ENCODE data around the gene CLASP2. TPM values are rescaled to one million over a fixed set of nuclear protein-coding genes. Genes with fewer than 3 reads are reported as not detected.
"Not testable (repeated sequence)": the region's sequence is repeated elsewhere in the genome, so short reads cannot be mapped to it uniquely, and the experiment has no call there.

The CLASP2 gene
- total RNA-seq, 1 donor from 2014 or later: 65.8 TPM

- Mint-ChIP-seq H3K27me3 (no peaks in the 10 kb centered on the region), H3K27ac (no peak overlapping the region), H3K9me3 (peaks cover 6% of the 10 kb centered on the region), H3K4me1 (no peaks in the 10 kb centered on the region), H3K36me3 (ENCODE audit: low read depth) (no peaks in the 10 kb centered on the region), H3K4me3 (no peak overlapping the region)
- no peak for DNase-seq
- intact Hi-C loops (cut with micrococcal nuclease): no loop called here
These were observed 257.0 kb downstream of the CLASP2 start for GRCh38 chr3:33461097-33461496.

- H3K36me3 Mint-ChIP-seq (ENCODE audit: low read depth); H3K27ac Mint-ChIP-seq; H3K4me3 Mint-ChIP-seq; H3K9me3 Mint-ChIP-seq; DNase-seq; intact Hi-C loops (cut with micrococcal nuclease); H3K27me3 Mint-ChIP-seq; H3K4me1 Mint-ChIP-seq: not testable (repeated sequence)
These were observed 258.5 kb downstream of the CLASP2 start for GRCh38 chr3:33459577-33459976.

GRCh38 chr3:33458446-33458845 is 259.6 kb downstream of the CLASP2 start:
- Mint-ChIP-seq H3K4me3 (no peak overlapping the region), H3K4me1 (peaks cover 2% of the 10 kb centered on the region), H3K36me3 (ENCODE audit: low read depth) (peaks cover 6% of the 10 kb centered on the region), H3K27ac (no peak overlapping the region), H3K27me3 (no peaks in the 10 kb centered on the region), H3K9me3 (peaks cover 11% of the 10 kb centered on the region)
- DNase-seq: no peak
- intact Hi-C loops (cut with micrococcal nuclease): no loop called here

GRCh38 chr3:33456756-33457155 is 261.3 kb downstream of the CLASP2 start:
- Mint-ChIP-seq H3K36me3 (ENCODE audit: low read depth) (peaks cover 6% of the 10 kb centered on the region), H3K27me3 (no peaks in the 10 kb centered on the region), H3K4me3 (no peak overlapping the region), H3K9me3 (peaks cover 12% of the 10 kb centered on the region), H3K27ac (no peak overlapping the region), H3K4me1 (peaks cover 2% of the 10 kb centered on the region)
- DNase-seq: no peak
- intact Hi-C loops (cut with micrococcal nuclease): no loop called here

- peaks cover 6% of the 10 kb centered on the region for H3K36me3 Mint-ChIP-seq (ENCODE audit: low read depth)
- H3K4me3 Mint-ChIP-seq: no peak overlapping the region
- DNase-seq: no peak
- H3K27ac Mint-ChIP-seq: no peak overlapping the region
- peaks cover 9% of the 10 kb centered on the region for H3K9me3 Mint-ChIP-seq
- intact Hi-C loops (cut with micrococcal nuclease): no loop called here
- H3K4me1 Mint-ChIP-seq: peaks cover 2% of the 10 kb centered on the region
- H3K27me3 Mint-ChIP-seq: no peaks in the 10 kb centered on the region
These were observed 264.7 kb downstream of the CLASP2 start for GRCh38 chr3:33453331-33453761.

- H3K4me1 Mint-ChIP-seq; H3K4me3 Mint-ChIP-seq; H3K27ac Mint-ChIP-seq; H3K9me3 Mint-ChIP-seq; H3K36me3 Mint-ChIP-seq (ENCODE audit: low read depth); intact Hi-C loops (cut with micrococcal nuclease); H3K27me3 Mint-ChIP-seq; DNase-seq: not testable (repeated sequence)
These were observed 266.1 kb downstream of the CLASP2 start for GRCh38 chr3:33451994-33452393.

- intact Hi-C loops (cut with micrococcal nuclease): no loop called here
- no peak for DNase-seq
- Mint-ChIP-seq H3K36me3 (ENCODE audit: low read depth) (no peaks in the 10 kb centered on the region), H3K4me1 (peaks cover 8% of the 10 kb centered on the region), H3K27me3 (no peaks in the 10 kb centered on the region), H3K27ac (no peak overlapping the region), H3K9me3 (peaks cover 2% of the 10 kb centered on the region), H3K4me3 (no peak overlapping the region)
These were observed 270.1 kb downstream of the CLASP2 start for GRCh38 chr3:33447958-33448357.

GRCh38 chr3:33447256-33447625 is 270.8 kb downstream of the CLASP2 start:
- H3K27me3 Mint-ChIP-seq; H3K4me1 Mint-ChIP-seq; DNase-seq; H3K27ac Mint-ChIP-seq; H3K9me3 Mint-ChIP-seq; intact Hi-C loops (cut with micrococcal nuclease); H3K36me3 Mint-ChIP-seq (ENCODE audit: low read depth): not testable (repeated sequence)
- peak overlapping the region; percentile 83 for H3K4me3 Mint-ChIP-seq

Other genes with a start within 250 kb of the CLASP2 start
- 175 and 189 TPM in 2 replicates for gene PDCD6IP, start 80.4 kb upstream of the CLASP2 start, total RNA-seq

Measured in activated CD4-positive, alpha-beta T cell treated with anti-CD3 and anti-CD28 coated beads, Interleukin-2, amount 10 ng/mL, durations not matched to agents 24 days and 14 days (primary cell).